Activated naive CD8-positive, alpha-beta T cell treated with anti-CD3 and anti-CD28 coated beads for 36 hours (primary cell): ENCODE data around the gene FNDC1. TPM values are rescaled to one million over a fixed set of nuclear protein-coding genes. Genes with fewer than 3 reads are reported as not detected.

Experiments
- DNase-seq: peaks from one replicate; pipeline ENCODE4 v3.0.0; 2021
- H3K27ac Mint-ChIP-seq: one replicate; pipeline ENCODE4 v1.8.0; 2022; ENCODE audit warnings: mild to moderate bottlenecking, moderate library complexity, mixed read lengths
- H3K27me3 Mint-ChIP-seq: one replicate; pipeline ENCODE4 v1.8.0; 2022; ENCODE audit warnings: mild to moderate bottlenecking, mixed read lengths
- H3K36me3 Mint-ChIP-seq: one replicate; pipeline ENCODE4 v1.8.0; 2021; ENCODE audit warnings: mild to moderate bottlenecking, mixed read lengths
- H3K4me1 Mint-ChIP-seq: one replicate; pipeline ENCODE4 v1.8.0; 2021; ENCODE audit warnings: mixed read lengths
- H3K4me3 Mint-ChIP-seq: one replicate; pipeline ENCODE4 v1.8.0; 2022; ENCODE audit warnings: mild to moderate bottlenecking, moderate library complexity, mixed read lengths
- H3K9me3 Mint-ChIP-seq: one replicate; pipeline ENCODE4 v1.8.0; 2022; ENCODE audit warnings: mixed read lengths
- total RNA-seq, 2 experiments: library from RNA; stranded (reverse); gene quantifications; one replicate each; pipeline ENCODE4 v1.2.3, GENCODE V29; 2021

FNDC1 gene
- total RNA-seq, 2 experiments from 2014 or later, result 0.04 TPM; not detected in 1

DNA sequence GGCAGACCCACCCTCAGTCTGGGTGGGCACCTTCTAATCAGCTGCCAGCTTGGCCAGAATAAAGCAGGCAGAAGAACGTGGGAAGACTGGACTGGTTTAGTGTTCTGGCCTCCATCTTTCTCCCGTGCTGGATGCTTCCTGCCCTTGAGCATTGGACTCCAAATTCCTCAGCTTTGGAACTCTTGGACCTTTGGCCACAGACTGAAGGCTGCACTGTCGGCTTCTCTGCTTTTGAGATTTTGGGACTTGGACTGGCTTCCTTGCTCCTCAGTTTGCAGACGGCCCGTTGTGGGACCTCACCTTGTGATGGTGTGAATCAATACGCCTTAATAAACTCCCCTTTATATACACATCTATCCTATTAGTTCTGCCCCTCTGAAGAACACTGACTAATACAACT lies 20.6 kb upstream of the FNDC1 start:
- no peak overlapping the region for H3K4me3 Mint-ChIP-seq
- peaks cover 3% of the 10 kb centered on the region for H3K27me3 Mint-ChIP-seq
- no peaks in the 10 kb centered on the region for H3K9me3 Mint-ChIP-seq
- no peak overlapping the region for H3K27ac Mint-ChIP-seq
- H3K4me1 Mint-ChIP-seq, result peaks cover 1% of the 10 kb centered on the region
- no peaks in the 10 kb centered on the region for H3K36me3 Mint-ChIP-seq
- DNase-seq, result no peak

DNA sequence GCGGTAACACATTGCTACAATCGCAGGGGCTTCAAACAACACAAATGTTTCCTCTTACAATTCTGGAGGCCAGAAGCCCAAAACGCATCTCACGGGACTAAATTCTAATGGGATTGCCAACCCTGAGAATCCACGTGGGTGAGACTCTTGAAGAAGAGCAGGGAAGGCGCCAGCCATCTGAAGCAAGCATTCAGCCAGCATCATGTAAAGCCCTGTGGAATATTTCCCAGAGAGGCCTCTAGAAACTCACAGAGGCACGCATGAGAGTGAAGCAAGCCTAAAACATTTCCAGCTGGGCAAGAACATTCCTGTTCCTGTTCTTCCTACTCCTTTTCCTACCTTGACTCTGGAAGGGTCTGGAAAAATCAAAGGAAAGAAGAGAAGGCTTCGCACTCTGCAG lies 19.6 kb upstream of the FNDC1 start:
- Mint-ChIP-seq H3K4me1 (peaks cover 1% of the 10 kb centered on the region), H3K27ac (no peak overlapping the region), H3K27me3 (peaks cover 3% of the 10 kb centered on the region), H3K9me3 (no peaks in the 10 kb centered on the region), H3K36me3 (no peaks in the 10 kb centered on the region), H3K4me3 (no peak overlapping the region)
- DNase-seq, result no peak

DNA sequence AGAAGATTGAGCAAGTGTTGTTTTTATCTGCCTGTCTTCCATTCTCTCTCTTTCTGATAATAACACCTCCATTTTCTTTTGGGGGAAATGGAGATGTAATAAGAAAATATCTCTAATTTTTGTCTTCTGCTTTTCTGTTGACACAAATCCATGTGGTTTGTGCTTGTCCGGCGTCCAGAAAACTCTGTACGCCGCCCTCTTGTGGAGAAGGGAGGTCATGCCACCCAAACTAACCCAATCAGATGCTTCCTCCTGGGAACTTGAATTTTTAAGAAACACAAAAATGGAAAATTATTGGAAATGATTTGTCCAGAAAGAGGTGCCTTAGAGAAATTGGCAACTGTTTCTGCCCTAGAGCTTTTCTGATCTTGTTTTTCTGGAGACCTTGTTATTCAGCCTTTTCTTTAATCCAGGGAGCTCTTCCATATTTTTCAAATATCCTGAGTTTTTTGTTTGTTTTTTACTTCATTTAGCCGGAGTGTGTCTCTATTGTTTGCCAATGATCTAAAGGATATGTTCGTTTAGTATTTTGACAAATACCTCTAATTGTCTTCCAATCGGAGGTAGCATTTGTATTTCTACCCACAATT lies 17.8 kb upstream of the FNDC1 start:
- peak; percentile 39 for DNase-seq
- Mint-ChIP-seq H3K27ac (no peak overlapping the region), H3K4me1 (peaks cover 1% of the 10 kb centered on the region), H3K4me3 (no peak overlapping the region), H3K36me3 (no peaks in the 10 kb centered on the region), H3K27me3 (no peaks in the 10 kb centered on the region), H3K9me3 (peaks cover 4% of the 10 kb centered on the region)

DNA sequence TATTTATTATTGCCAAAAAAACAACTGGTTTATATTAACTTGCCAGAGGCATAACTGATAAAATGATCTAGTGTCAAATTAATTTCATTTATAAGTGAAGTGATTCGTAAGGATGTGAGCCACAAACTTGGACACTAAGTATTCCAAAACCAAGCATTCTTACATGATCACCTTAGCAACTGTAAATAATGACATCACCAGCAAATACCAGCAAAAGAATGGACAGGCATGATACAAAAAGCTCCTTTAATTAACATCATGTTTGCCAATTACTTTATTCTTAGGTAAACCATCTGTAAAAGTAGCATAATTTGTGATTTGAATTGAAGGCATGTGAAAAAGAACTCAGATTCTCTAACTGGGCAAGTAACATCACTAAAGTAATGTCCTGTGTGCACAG lies 17.2 kb upstream of the FNDC1 start:
- Mint-ChIP-seq H3K4me1 (peaks cover 1% of the 10 kb centered on the region), H3K4me3 (no peak overlapping the region), H3K27ac (no peak overlapping the region), H3K9me3 (peaks cover 11% of the 10 kb centered on the region), H3K36me3 (peaks cover 3% of the 10 kb centered on the region), H3K27me3 (no peaks in the 10 kb centered on the region)
- no peak for DNase-seq

DNA sequence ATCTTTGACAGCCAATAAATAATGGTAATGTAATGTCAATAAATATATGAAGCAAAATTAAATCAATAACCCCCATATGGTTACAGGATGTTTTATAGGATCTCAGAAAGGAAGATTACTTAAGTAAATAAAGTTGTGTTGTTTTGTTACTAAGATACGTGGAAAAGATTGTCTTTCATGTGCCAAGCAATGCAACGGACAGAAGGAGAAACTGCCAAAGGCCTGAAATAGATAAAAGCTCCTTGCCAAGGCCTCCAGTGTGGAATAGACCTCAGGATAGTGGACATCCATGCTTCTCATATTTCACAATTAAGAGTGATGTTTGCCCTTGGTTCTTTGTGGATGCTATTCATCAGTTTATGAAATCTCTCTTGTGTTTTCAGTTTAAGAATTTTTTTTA lies 16.4 kb upstream of the FNDC1 start:
- peaks cover 15% of the 10 kb centered on the region for H3K9me3 Mint-ChIP-seq
- no peaks in the 10 kb centered on the region for H3K27me3 Mint-ChIP-seq
- no peak overlapping the region for H3K4me3 Mint-ChIP-seq
- H3K36me3 Mint-ChIP-seq, result peaks cover 8% of the 10 kb centered on the region
- H3K27ac Mint-ChIP-seq, result no peak overlapping the region
- DNase-seq, result no peak
- H3K4me1 Mint-ChIP-seq, result peaks cover 1% of the 10 kb centered on the region

DNA sequence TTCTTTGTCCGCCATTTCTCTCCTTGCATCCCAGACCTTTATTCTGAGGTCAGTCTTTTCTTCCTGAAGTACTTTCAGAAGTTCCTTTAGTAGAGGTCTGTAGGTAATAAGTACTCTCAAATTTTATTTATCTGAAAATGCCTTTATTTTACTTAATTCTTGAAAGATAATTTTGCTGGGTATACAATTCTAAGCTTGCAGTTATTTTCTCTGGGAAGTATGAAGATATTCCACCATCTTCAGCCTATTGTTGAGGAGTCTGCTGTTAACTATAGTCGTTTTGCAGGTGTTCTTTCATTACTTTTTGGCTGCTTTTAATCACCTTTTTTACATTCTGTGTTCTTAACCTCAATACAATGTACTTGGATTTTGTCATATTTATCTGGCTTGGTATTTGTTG lies 13.5 kb upstream of the FNDC1 start:
- no peak for DNase-seq
- Mint-ChIP-seq H3K36me3 (peaks cover 9% of the 10 kb centered on the region), H3K27me3 (no peaks in the 10 kb centered on the region), H3K4me3 (no peak overlapping the region), H3K27ac (no peak overlapping the region), H3K9me3 (peaks cover 15% of the 10 kb centered on the region), H3K4me1 (peaks cover 1% of the 10 kb centered on the region)

DNA sequence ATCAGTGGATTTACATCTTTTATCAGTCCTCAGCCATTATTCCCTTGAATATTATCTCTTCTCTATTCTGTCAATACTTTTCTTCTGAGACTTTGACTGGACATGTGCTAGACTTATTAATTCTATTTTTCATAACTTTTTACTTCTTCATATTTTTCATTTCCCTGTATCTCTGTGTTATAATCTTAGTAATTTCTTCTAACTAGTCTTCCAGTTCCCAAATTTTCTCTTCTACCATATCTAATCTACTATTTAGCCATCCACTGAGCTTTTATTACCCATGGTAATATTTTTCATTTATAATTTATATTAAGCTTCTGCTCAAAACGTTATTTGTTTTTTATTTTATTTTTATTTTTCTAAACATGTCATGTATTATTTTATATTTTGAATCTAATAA lies 13.1 kb upstream of the FNDC1 start:
- no peak overlapping the region for H3K27ac Mint-ChIP-seq
- DNase-seq, result no peak
- H3K9me3 Mint-ChIP-seq, result peaks cover 15% of the 10 kb centered on the region
- H3K4me3 Mint-ChIP-seq, result no peak overlapping the region
- H3K4me1 Mint-ChIP-seq, result peaks cover 1% of the 10 kb centered on the region
- no peaks in the 10 kb centered on the region for H3K27me3 Mint-ChIP-seq
- peaks cover 9% of the 10 kb centered on the region for H3K36me3 Mint-ChIP-seq

DNA sequence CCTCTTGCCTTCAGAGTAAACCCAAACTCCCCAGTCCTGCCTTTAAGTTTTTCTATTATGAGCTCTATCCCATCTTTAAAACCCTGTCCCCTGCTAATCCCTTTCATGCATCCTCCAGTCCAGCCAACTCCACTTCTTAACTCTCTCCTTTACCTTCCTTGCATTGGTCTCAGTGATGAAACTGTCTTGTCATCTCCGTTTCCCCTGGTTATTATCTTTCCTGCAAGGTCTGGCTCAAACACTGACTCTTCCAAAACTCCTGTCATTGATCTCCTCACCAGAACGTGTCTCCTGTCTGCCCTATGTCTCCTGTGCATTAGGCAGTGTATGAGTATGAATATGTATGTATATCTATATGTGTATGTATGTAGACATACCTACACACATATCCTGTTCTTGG lies 11.8 kb upstream of the FNDC1 start:
- Mint-ChIP-seq H3K27me3 (peaks cover 4% of the 10 kb centered on the region), H3K27ac (no peak overlapping the region), H3K9me3 (peaks cover 15% of the 10 kb centered on the region), H3K36me3 (peaks cover 9% of the 10 kb centered on the region), H3K4me1 (no peaks in the 10 kb centered on the region), H3K4me3 (no peak overlapping the region)
- DNase-seq, result no peak

DNA sequence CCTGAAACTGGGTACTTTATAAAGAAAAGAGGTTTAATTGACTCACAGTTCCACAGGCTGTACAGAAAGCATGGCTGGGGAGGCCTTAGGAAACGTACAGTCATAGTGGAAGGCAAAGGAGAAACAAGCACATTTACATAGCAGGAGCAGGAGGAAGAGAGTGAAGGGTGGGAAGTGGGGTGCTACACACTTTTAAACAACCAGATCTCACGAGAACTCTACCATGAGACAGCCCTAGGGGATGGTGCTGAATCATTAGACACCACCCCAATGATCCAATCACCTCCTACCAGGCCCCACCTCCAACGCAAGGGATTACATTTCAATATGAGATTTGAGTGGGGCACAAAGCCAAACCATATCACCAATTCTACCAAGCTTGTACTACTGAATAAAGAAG lies 7.4 kb upstream of the FNDC1 start:
- Mint-ChIP-seq H3K36me3 (peaks cover 6% of the 10 kb centered on the region), H3K27ac (no peak overlapping the region), H3K9me3 (peaks cover 6% of the 10 kb centered on the region), H3K27me3 (peaks cover 25% of the 10 kb centered on the region), H3K4me1 (no peaks in the 10 kb centered on the region), H3K4me3 (no peak overlapping the region)
- no peak for DNase-seq

DNA sequence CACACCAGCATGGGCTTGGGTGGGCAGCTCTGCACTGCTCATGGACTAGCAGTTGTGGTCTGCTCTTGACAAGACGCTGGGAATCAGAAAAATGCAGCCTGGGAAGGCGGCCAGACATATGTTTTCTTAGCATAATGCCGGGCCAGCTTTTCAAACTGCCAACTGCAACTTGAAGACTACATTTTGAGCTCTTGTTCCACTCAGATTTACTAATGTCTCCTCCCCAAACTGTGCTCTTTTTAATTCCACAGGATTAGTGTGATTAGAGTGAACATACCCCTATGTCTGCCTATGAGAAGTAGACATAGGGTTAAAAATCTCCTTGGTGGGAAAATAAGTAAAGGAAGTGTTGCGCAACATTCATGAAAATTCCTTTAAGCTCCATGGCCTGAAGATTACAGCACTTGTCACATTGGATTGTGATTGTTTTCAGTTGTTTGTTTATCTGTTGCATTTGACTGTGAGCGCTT lies 5.3 kb upstream of the FNDC1 start:
- Mint-ChIP-seq H3K27ac (no peak overlapping the region), H3K4me3 (no peak overlapping the region), H3K9me3 (no peaks in the 10 kb centered on the region), H3K27me3 (peaks cover 43% of the 10 kb centered on the region), H3K4me1 (peaks cover 6% of the 10 kb centered on the region), H3K36me3 (no peaks in the 10 kb centered on the region)
- no peak for DNase-seq

DNA sequence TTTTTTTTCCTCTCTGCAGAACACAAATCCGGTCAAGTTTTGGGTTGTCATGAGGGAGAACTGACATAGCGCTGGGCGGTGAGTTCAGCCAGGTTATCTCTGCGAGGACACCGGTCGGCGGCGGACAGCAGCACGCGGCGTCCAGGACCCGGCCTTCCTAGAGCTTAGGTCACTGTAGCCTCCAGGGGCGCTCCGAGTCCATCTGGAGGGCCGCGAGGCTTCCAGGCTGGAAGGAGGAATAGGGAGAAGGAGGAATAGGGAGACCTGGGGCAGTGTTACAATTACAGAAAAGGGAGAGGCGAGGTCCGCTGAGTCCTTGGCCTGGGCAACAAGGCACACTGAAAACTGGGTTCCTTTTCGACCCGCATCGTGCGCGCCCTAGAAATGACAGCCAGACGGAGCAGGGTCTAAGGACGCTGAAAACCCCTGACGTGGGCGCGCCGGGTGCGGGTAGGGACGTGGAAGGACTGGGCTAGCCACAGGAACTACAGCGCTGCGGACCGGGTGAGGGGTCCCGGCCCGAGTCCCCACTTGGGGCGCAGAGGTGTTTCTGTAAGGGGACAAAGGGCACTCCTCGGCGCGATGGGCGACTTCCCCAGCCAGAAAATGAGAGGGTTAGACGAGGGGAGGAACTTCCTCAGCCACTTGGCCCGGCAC lies 536 bp upstream of the FNDC1 start:
- Mint-ChIP-seq H3K27ac (no peak overlapping the region), H3K27me3 (peaks cover 71% of the 10 kb centered on the region), H3K4me1 (peaks cover 6% of the 10 kb centered on the region), H3K4me3 (peak overlapping the region; percentile 59), H3K9me3 (no peaks in the 10 kb centered on the region), H3K36me3 (no peaks in the 10 kb centered on the region)
- DNase-seq, result no peak

DNA sequence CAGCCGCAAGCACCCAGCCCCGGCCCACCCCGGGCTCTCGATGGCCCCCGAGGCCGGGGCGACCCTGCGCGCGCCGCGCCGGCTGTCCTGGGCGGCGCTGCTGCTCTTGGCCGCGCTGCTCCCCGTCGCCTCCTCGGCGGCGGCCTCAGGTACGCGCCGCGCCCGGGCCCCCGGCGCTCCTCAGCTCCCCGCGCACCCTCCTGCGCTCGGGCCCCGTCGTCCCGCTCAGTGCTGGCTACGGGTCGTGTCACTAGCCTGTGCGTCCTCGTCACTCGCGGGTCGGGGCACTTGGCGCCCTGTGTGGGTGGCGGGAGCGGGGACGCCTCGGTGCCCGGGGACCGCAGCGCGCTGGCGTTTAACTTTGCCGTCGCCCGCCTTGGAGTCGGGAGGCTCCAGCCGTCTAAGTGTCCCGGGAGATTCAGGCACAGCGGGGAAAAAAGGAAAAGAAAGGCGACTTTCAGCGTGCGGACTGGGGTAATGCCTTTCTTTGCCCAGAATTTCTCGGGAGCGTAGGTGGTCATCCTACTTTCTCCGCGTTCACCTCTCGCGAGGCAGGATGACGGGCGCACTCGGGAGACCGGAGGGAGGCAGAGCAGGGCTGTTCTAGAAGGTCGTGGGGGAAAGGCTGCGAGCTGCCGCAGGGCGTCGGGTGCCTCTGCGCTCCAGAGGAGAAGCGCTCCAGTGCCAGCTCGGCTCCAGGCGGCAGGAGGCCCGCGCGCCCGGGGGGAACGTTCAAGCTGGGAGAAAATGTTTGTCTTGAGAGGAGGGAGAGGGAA lies 545 bp downstream of the FNDC1 start:
- Mint-ChIP-seq H3K36me3 (no peaks in the 10 kb centered on the region), H3K27me3 (peaks cover 81% of the 10 kb centered on the region), H3K4me3 (peak overlapping the region; percentile 66), H3K27ac (no peak overlapping the region), H3K9me3 (no peaks in the 10 kb centered on the region), H3K4me1 (peaks cover 10% of the 10 kb centered on the region)
- DNase-seq, result peak; percentile 46

DNA sequence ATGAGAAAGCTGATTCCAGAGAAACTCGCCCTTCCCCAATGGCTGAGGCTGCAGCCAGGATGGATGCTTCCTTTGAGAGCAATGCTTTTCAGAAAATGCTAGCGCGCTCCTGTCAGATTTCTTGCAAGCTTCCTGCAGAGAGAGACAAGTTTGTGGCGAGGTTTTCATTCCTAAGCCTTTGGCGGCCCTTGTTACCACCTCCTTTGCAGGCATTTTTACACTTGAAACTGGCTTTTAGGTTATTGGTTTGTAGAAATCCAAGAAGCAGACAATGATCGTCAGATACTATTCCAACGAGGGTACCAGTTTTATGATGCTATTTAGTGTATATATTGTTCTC lies 1.1 kb downstream of the FNDC1 start:
- Mint-ChIP-seq H3K27ac (no peak overlapping the region), H3K27me3 (peaks cover 81% of the 10 kb centered on the region), H3K4me3 (peak overlapping the region; percentile 66), H3K9me3 (no peaks in the 10 kb centered on the region), H3K4me1 (peaks cover 10% of the 10 kb centered on the region), H3K36me3 (no peaks in the 10 kb centered on the region)
- no peak for DNase-seq

DNA sequence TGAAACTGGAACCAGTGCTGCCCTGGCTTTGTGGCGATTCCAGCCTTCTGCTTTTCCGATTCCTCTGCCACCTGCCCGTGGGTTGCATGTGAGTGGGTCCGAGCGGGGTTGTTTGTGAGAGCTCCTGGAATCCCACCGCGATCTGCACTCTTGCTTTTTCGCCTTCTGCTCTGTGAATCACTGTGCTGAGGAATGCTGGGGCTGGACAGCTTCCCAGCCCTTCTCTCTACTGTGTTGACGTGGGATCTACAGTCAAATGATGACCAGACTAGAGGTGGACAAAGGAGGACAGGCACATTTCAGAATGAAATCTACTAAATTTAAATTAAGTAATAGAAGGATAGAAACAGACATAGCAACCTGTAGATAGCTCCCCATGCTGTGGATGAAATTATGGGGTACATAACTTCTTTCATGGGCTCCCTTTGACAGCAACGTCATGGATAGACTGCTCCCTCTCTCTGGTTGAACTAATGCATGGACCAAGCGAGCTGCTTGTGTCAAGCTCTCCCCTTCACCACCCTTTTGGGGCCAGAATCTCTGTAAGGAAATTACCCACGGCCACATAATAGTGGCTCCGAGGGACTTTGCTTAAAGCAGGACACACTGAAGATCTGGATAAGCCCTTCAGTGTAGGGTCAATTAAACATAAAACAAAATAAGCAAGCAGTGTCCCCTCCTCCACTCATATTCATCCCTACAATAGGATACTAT lies 2.0 kb downstream of the FNDC1 start:
- DNase-seq, result no peak
- peaks cover 10% of the 10 kb centered on the region for H3K4me1 Mint-ChIP-seq
- no peaks in the 10 kb centered on the region for H3K9me3 Mint-ChIP-seq
- H3K27ac Mint-ChIP-seq, result no peak overlapping the region
- peaks cover 78% of the 10 kb centered on the region for H3K27me3 Mint-ChIP-seq
- H3K36me3 Mint-ChIP-seq, result no peaks in the 10 kb centered on the region
- no peak overlapping the region for H3K4me3 Mint-ChIP-seq

DNA sequence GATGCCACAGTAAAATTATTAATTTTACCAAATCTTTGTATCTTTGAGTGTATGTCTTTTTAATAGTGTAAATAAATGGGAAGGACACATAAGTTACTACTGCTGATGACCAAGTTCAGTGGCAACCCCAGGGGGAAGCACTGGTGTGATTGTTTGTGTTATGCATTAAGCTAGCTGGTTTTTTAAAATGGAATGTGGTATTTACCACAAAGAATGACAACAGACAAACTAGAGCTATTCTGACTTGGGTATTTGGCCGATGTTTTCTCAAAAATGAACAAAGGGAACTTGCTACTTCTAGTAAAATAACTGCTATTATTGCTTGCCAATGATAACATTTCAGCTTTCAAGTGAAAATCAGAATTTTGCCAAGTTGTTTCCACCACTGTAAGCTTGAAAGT lies 2.9 kb downstream of the FNDC1 start:
- Mint-ChIP-seq H3K27ac (no peak overlapping the region), H3K9me3 (no peaks in the 10 kb centered on the region), H3K4me3 (no peak overlapping the region), H3K36me3 (no peaks in the 10 kb centered on the region), H3K27me3 (peaks cover 72% of the 10 kb centered on the region), H3K4me1 (peaks cover 10% of the 10 kb centered on the region)
- DNase-seq, result no peak
